Smooth muscle cell (in vitro differentiated cells): ENCODE results near the gene MYLIP. TPM values are rescaled to one million over a fixed set of nuclear protein-coding genes. Genes with fewer than 3 reads are reported as not detected.

Experiments used
- DNase-seq: peaks from one replicate; lab custom pipeline; 2025; ENCODE audit not compliant: unreplicated experiment; lab: John Stamatoyannopoulos, UW
- H2AFZ ChIP-seq: fragments of 200-600 bp; sonication (generic); 2 replicates; pipeline ENCODE4 v1.6.0; 2016; ENCODE audit warnings: antibody characterized with exemption, low read depth, mild to moderate bottlenecking
- H3F3A ChIP-seq: fragments of 200-600 bp; sonication (generic); 2 replicates; pipeline ENCODE4 v1.6.0; 2017; ENCODE audit warnings: antibody characterized with exemption, low read depth
- H3K27ac ChIP-seq: fragments of 200-600 bp; sonication (generic); 2 replicates; pipeline ENCODE4 v1.5.1; 2016; ENCODE audit warnings: low read depth, mild to moderate bottlenecking
- H3K27me3 ChIP-seq: fragments of 200-600 bp; sonication (generic); 2 replicates; pipeline ENCODE4 v1.6.1; 2016; ENCODE audit warnings: low read depth, mild to moderate bottlenecking
- H3K36me3 ChIP-seq: fragments of 200-600 bp; sonication (generic); 2 replicates; pipeline ENCODE4 v1.5.1; 2016; ENCODE audit warnings: low read depth
- H3K4me1 ChIP-seq: fragments of 200-600 bp; sonication (generic); 2 replicates; pipeline ENCODE4 v1.5.1; 2016; ENCODE audit warnings: low read depth
- H3K4me2 ChIP-seq: fragments of 200-600 bp; sonication (generic); 2 replicates; pipeline ENCODE4 v1.6.0; 2016; ENCODE audit warnings: mild to moderate bottlenecking
- H3K4me3 ChIP-seq: fragments of 200-600 bp; sonication (generic); 2 replicates; pipeline ENCODE4 v1.5.1; 2016; ENCODE audit warnings: mild to moderate bottlenecking
- H3K79me2 ChIP-seq: fragments of 200-600 bp; sonication (generic); 2 replicates; pipeline ENCODE4 v1.6.0; 2016; ENCODE audit warnings: low read depth, mild to moderate bottlenecking
- H3K9ac ChIP-seq: fragments of 200-600 bp; sonication (generic); 2 replicates; pipeline ENCODE4 v1.6.0; 2016; ENCODE audit warnings: low read depth
- H3K9me3 ChIP-seq: fragments of 200-600 bp; sonication (generic); replicated peaks from 2 replicates; pipeline ENCODE4 v1.5.1; 2016; ENCODE audit warnings: low read depth
- H4K20me1 ChIP-seq: fragments of 200-600 bp; sonication (generic); 2 replicates; pipeline ENCODE4 v1.6.0; 2016; ENCODE audit warnings: low read depth
- WGBS: methylation state at CpG from one replicate; pipeline ENCODE4 v1.1.7; 2016; ENCODE audit warnings: low lambda C conversion rate; 5-methylcytosine and 5-hydroxymethylcytosine counted together
- polyA plus RNA-seq: library from polyadenylated mRNA; unstranded; fragments of >200 nt; fragmentation: Nextera tagmentation; extraction: Ambion mirVana; gene quantifications from 2 replicates; pipeline ENCODE4 v1.2.1, GENCODE V29; 2016
- total RNA-seq: library from RNA; depleted of rRNA; stranded (reverse); fragments of >200 nt; gene quantifications from 2 replicates; pipeline ENCODE4 v1.2.3, GENCODE V29; 2014
- TF ChIP-seq, protein P1 (sequence below): fragments of 200-600 bp; sonication (generic); IDR thresholded peaks from 2 replicates; pipeline ENCODE4 v1.5.1; 2017; ENCODE audit warnings: borderline replicate concordance, mild to moderate bottlenecking, antibody characterized with exemption; ENCODE audit not compliant: insufficient read depth, poor library complexity, severe bottlenecking

Gene MYLIP
- total and polyA plus RNA-seq, 2 experiments from 2014 or later = 25.0 to 29.9 TPM

- 86% methylated on average over 5 of the region's 5 CpGs for WGBS
Measured at GRCh38 chr6:16092990-16093389, 35.9 kb upstream of the MYLIP start.

GRCh38 chr6:16095180-16095579, 33.7 kb upstream of the MYLIP start:
- Histone ChIP-seq H2AFZ (no peak overlapping the region), H3K27ac (no peak overlapping the region), H4K20me1 (no peaks in the 10 kb centered on the region), H3K4me3 (no peak overlapping the region), H3K27me3 (no peaks in the 10 kb centered on the region), H3K9ac (no peak overlapping the region), H3F3A (no peaks in the 10 kb centered on the region), H3K79me2 (no peaks in the 10 kb centered on the region), H3K36me3 (no peaks in the 10 kb centered on the region), H3K4me2 (no peak overlapping the region), H3K4me1 (no peaks in the 10 kb centered on the region), H3K9me3 (no peaks in the 10 kb centered on the region)
- TF ChIP-seq, protein P1, sequence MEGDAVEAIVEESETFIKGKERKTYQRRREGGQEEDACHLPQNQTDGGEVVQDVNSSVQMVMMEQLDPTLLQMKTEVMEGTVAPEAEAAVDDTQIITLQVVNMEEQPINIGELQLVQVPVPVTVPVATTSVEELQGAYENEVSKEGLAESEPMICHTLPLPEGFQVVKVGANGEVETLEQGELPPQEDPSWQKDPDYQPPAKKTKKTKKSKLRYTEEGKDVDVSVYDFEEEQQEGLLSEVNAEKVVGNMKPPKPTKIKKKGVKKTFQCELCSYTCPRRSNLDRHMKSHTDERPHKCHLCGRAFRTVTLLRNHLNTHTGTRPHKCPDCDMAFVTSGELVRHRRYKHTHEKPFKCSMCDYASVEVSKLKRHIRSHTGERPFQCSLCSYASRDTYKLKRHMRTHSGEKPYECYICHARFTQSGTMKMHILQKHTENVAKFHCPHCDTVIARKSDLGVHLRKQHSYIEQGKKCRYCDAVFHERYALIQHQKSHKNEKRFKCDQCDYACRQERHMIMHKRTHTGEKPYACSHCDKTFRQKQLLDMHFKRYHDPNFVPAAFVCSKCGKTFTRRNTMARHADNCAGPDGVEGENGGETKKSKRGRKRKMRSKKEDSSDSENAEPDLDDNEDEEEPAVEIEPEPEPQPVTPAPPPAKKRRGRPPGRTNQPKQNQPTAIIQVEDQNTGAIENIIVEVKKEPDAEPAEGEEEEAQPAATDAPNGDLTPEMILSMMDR = no peak
- no peak for DNase-seq
- 67% methylated on average over 6 of the region's 6 CpGs for WGBS

More at GRCh38 chr6:16092990-16093389, 35.9 kb upstream of the MYLIP start:
- no peak overlapping the region for H3K27ac ChIP-seq
- no peaks in the 10 kb centered on the region for H3K36me3 ChIP-seq
- H3K9me3 ChIP-seq = no peaks in the 10 kb centered on the region
- no peak overlapping the region for H3K4me2 ChIP-seq
- no peaks in the 10 kb centered on the region for H3K79me2 ChIP-seq
- H2AFZ ChIP-seq = no peak overlapping the region
- no peak for DNase-seq
- no peaks in the 10 kb centered on the region for H3F3A ChIP-seq
- no peak overlapping the region for H3K4me3 ChIP-seq
- TF ChIP-seq, protein P1 = no peak
- no peaks in the 10 kb centered on the region for H4K20me1 ChIP-seq
- H3K4me1 ChIP-seq = no peaks in the 10 kb centered on the region
- H3K9ac ChIP-seq = no peak overlapping the region
- H3K27me3 ChIP-seq = no peaks in the 10 kb centered on the region

DNA sequence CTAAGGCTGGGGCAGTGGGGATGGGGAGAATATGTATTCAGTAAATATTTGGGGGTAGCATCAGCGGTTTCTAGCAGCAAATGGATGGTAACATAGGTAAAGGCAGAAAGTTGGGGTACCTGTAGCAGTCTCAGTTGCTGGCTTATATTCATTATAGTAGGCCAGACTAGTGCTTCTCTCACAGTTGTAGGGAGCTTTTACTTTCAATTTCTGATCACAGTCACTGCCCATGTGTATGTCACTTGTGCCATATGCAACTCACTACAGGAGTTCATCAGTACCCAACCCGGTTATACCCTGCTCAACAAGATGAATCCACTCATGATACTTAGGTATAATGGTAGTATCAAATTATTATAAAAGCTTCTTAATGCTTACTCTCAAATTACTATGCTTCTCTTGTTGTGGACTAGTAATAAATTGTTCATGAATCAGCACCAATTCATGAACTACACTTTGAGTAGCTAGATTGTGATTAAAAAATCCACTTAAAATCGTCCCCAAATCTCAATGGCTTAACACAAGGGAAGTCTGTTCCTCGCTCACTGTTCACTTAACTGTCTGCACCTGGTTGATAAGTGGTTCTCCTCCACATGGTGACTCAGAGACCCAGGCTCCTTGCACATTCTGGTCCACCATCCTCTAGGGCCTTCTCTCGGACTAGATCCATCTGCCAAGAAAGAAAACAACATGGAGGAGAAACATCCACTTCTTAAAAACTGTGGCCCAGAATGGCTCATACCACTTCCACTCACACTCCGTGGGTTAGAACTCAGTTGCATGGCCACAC, 31.3 kb upstream of the MYLIP start:
- no peaks in the 10 kb centered on the region for H3K36me3 ChIP-seq
- DNase-seq = no peak
- TF ChIP-seq, protein P1 = no peak
- H2AFZ ChIP-seq = no peak overlapping the region
- H3K9ac ChIP-seq = no peak overlapping the region
- no peaks in the 10 kb centered on the region for H3K4me1 ChIP-seq
- no peaks in the 10 kb centered on the region for H3F3A ChIP-seq
- no peaks in the 10 kb centered on the region for H4K20me1 ChIP-seq
- no peaks in the 10 kb centered on the region for H3K79me2 ChIP-seq
- H3K4me2 ChIP-seq = no peak overlapping the region
- no peak overlapping the region for H3K4me3 ChIP-seq
- no peak overlapping the region for H3K27ac ChIP-seq
- no peaks in the 10 kb centered on the region for H3K27me3 ChIP-seq
- no peaks in the 10 kb centered on the region for H3K9me3 ChIP-seq
- WGBS = 88% methylated on average over 6 of the region's 6 CpGs

- H3K9ac ChIP-seq = no peak overlapping the region
- 92% methylated on average over 5 of the region's 5 CpGs for WGBS
- no peaks in the 10 kb centered on the region for H4K20me1 ChIP-seq
Measured at GRCh38 chr6:16098211-16098610, 30.7 kb upstream of the MYLIP start.

More at GRCh38 chr6:16098211-16098610, 30.7 kb upstream of the MYLIP start:
- Histone ChIP-seq H2AFZ (no peak overlapping the region), H3K27ac (no peak overlapping the region), H3K36me3 (no peaks in the 10 kb centered on the region), H3K9me3 (no peaks in the 10 kb centered on the region), H3K4me2 (no peak overlapping the region), H3F3A (no peaks in the 10 kb centered on the region), H3K4me1 (no peaks in the 10 kb centered on the region), H3K79me2 (no peaks in the 10 kb centered on the region), H3K27me3 (no peaks in the 10 kb centered on the region), H3K4me3 (no peak overlapping the region)
- DNase-seq = no peak
- TF ChIP-seq, protein P1 = no peak
